ENCODE data around the gene OR3A2.

- no peak for TF ChIP-seq EZH2 (IDR thresholded peaks at IDR 0.05; ENCODE audit: low read length, missing control alignments)
- TF ChIP-seq CTCF (conservative IDR thresholded peaks at IDR 0.05 in 1 of 2, IDR thresholded peaks at IDR 0.05 in 1 of 2; ENCODE audit: low read depth in 1 of 2, low read length in 2 of 2) = no peak
Measured at GRCh38 chr17:3308603-3309002, 77.5 kb downstream of the OR3A2 start.

Data from fibroblast of lung (primary cell).